Neural crest cell (in vitro differentiated cells): ENCODE measurements around the gene RALB. TPM values are rescaled to one million over a fixed set of nuclear protein-coding genes. Genes with fewer than 3 reads are reported as not detected.

Source experiments
- DNase-seq: peaks from one replicate; pipeline ENCODE4 v3.0.0; 2021; ENCODE audit warnings: low read depth, mixed read lengths, low spot score
- H3K27ac Mint-ChIP-seq: one replicate; pipeline ENCODE4 v1.8.0; 2021; ENCODE audit warnings: mild to moderate bottlenecking, mixed read lengths; ENCODE audit not compliant: unreplicated experiment
- H3K27me3 Mint-ChIP-seq: 2 replicates; pipeline ENCODE4 v1.8.0; 2021; ENCODE audit warnings: low read depth, mild to moderate bottlenecking, mixed read lengths
- H3K36me3 Mint-ChIP-seq: 2 replicates; pipeline ENCODE4 v1.8.0; 2021; ENCODE audit warnings: low read depth, mild to moderate bottlenecking, mixed read lengths
- H3K4me1 Mint-ChIP-seq: 2 replicates; pipeline ENCODE4 v1.8.0; 2021; ENCODE audit warnings: mixed read lengths
- H3K4me3 Mint-ChIP-seq: one replicate; pipeline ENCODE4 v1.8.0; 2021; ENCODE audit warnings: mild to moderate bottlenecking, mixed read lengths
- H3K9me3 Mint-ChIP-seq: 2 replicates; pipeline ENCODE4 v1.8.0; 2021; ENCODE audit warnings: mixed read lengths
- CTCF ChIP-seq: fragments of 200-600 bp; sonication (generic); conservative IDR thresholded peaks from 2 replicates; pipeline ENCODE4 v1.5.0; 2021; ENCODE audit warnings: antibody characterized with exemption, mild to moderate bottlenecking
- total RNA-seq: library from RNA; stranded (reverse); gene quantifications from 2 replicates; pipeline ENCODE4 v1.2.1, GENCODE V29; 2021

Gene RALB
- total RNA-seq, 1 donor from 2014 or later: 29.3 TPM

- Mint-ChIP-seq H3K9me3 (peaks cover 5% of the 10 kb centered on the region), H3K27me3 (no peaks in the 10 kb centered on the region), H3K4me1 (peaks cover 8% of the 10 kb centered on the region), H3K36me3 (peaks cover 19% of the 10 kb centered on the region), H3K4me3 (no peak overlapping the region), H3K27ac (no peak overlapping the region)
- no peak for DNase-seq
- no peak for TF ChIP-seq CTCF
Measured at GRCh38 chr2:120279708-120280107, 27.1 kb downstream of the RALB start.

- peaks cover 12% of the 10 kb centered on the region for H3K4me1 Mint-ChIP-seq
- H3K27ac Mint-ChIP-seq: no peak overlapping the region
- H3K4me3 Mint-ChIP-seq: no peak overlapping the region
- H3K9me3 Mint-ChIP-seq: peaks cover 3% of the 10 kb centered on the region
- H3K27me3 Mint-ChIP-seq: peaks cover 3% of the 10 kb centered on the region
- peak; percentile 52 for TF ChIP-seq CTCF
- no peak for DNase-seq
- peaks cover 16% of the 10 kb centered on the region for H3K36me3 Mint-ChIP-seq
Measured at GRCh38 chr2:120283649-120284048, 31.0 kb downstream of the RALB start.

DNA sequence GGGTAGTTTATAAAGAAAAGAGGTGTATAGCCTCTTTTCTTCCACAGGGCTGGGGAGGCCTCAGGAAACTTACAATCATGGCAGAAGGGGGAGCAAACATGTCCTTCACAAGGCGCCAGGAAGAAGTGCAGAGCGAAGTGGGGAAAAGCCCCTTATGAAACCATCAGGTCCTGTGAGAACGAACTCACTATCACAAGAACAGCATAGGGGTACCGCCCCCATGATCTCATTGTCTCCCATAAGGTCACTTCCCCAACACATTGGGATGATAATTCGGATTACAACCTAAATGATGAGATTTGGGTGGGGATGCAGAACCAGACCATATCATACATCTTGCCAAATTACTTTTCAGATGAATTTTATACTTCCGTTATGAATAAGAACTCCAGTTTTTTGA is 32.4 kb downstream of the RALB start:
- no peak for TF ChIP-seq CTCF
- Mint-ChIP-seq H3K36me3 (peaks cover 6% of the 10 kb centered on the region), H3K4me3 (no peak overlapping the region), H3K9me3 (no peaks in the 10 kb centered on the region), H3K27me3 (peaks cover 6% of the 10 kb centered on the region), H3K27ac (no peak overlapping the region), H3K4me1 (peaks cover 7% of the 10 kb centered on the region)
- no peak for DNase-seq

- no peak for DNase-seq
- H3K27ac Mint-ChIP-seq: no peak overlapping the region
- H3K36me3 Mint-ChIP-seq: peaks cover 6% of the 10 kb centered on the region
- H3K27me3 Mint-ChIP-seq: peaks cover 6% of the 10 kb centered on the region
- H3K9me3 Mint-ChIP-seq: no peaks in the 10 kb centered on the region
- H3K4me1 Mint-ChIP-seq: peaks cover 13% of the 10 kb centered on the region
- no peak for TF ChIP-seq CTCF
- no peak overlapping the region for H3K4me3 Mint-ChIP-seq
Measured at GRCh38 chr2:120287183-120288015, 34.7 kb downstream of the RALB start.

DNA sequence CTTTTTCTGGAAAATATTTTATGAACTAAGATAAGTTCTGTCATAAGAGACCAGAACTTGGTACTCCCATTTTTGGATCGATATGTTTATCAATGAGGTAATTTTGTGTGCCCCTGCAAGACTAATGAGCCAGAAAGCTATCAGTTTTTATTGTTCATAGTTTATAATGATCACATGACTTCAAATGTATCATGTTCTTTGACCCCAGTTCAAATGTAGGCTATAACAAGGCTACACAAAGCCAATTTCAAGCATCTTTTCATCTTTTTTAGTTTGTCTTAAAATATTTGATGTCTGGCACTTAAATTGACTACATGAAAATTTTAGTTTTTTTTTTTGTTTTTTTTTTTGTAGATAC is 35.3 kb downstream of the RALB start:
- Mint-ChIP-seq H3K4me3 (no peak overlapping the region), H3K27me3 (peaks cover 6% of the 10 kb centered on the region), H3K9me3 (no peaks in the 10 kb centered on the region), H3K36me3 (peaks cover 6% of the 10 kb centered on the region), H3K27ac (no peak overlapping the region), H3K4me1 (peaks cover 16% of the 10 kb centered on the region)
- TF ChIP-seq CTCF: no peak
- DNase-seq: no peak
